GM21447 (cell line): Measurements from ENCODE around the gene ATF2.
"Not testable (repeated sequence)": the region's sequence is repeated elsewhere in the genome, so short reads cannot be mapped to it uniquely, and the experiment has no call there.

Source experiments
- ATAC-seq: cut with Tn5 transposase; IDR thresholded peaks from one replicate; pipeline ENCODE4 v1.9.1; 2021; ENCODE audit not compliant: unreplicated experiment

Gene ATF2

DNA sequence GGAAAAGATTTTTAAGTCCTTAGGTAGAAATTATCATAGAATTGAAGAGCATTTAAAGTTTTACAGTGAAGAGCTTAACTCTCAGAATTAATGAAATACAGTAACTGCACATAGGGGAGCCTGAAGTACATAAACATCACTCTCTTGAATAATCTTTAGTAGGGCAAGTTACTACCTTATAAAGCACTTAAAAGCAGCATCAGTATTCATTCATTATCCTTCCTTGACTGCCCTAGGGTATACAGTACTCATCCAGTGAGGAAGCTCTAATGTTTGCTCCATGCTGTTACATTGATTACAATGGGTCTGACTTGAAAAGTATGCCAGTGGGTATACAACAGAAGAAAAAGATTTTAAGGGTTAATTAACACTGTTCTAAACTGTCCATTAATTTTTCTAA, 66.5 kb downstream of the ATF2 start:
- ATAC-seq: no peak

DNA sequence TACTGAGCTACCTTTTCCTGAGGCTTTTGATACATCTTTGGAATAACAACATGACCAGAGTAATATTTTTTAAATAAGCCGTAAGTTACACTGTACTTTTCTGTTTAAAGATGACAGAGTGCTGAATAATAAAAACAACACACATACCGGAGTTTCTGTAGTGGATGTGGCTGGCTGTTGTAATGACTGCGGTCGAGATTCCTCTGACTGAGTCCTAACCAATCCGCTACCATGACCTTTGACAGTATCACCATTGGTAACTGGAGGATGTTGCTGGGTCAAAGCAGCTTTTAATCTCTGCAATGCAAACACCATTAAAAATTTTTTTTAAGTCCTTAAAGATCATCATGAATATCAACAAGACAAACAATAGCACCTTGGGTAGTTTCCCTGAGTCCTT, 70.7 kb downstream of the ATF2 start:
- ATAC-seq: no peak

DNA sequence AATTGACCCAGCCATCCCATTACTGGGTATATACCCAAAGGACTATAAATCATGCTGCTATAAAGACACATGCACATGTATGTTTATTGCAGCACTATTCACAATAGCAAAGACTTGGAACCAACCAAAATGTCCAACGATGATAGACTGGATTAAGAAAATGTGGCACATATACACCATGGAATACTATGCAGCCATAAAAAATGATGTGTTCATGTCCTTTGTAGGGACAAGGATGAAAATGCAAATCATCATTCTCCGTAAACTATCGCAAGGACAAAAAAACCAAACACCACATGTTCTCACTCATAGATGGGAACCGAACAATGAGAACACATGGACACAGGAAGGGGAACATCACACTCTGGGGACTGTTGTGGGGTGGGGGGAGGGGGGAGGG, 83.9 kb downstream of the ATF2 start:
- ATAC-seq: not testable (repeated sequence)

DNA sequence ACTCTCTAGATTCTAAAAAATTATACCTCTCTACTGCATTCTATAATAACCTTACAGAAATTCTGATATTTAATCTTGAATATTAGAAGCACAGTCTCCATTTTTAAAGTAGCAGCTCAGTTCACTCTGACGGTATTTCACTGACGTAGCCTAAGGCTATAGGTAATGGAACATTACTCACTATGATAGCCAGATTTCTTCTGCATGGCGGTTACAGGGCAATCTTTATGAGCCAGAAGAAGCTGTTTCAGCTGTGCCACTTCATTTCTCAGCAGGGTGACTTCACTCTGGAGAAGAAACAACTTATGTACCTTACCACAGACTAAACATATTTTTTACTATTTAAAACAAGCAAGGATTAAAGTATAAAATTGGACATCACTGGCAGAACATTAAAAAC, 87.5 kb downstream of the ATF2 start:
- ATAC-seq: no peak

DNA sequence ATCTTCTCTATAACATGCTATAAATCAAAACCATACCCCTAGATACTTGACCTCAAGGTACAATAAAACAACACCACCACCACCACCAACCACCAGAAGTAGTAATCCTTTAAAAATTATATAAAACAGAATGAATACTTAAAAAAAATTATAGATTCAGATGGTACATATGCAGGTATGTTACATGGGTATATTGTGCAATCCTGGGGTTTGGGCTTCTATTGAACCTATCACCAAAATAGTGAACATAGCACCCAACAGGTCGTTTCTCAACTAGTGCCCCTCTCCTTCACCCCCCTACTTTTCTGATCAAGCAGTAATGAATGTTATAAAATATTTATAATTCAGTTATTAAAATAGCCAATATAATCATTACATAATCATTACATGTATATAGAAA, 91.7 kb downstream of the ATF2 start:
- ATAC-seq: no peak

DNA sequence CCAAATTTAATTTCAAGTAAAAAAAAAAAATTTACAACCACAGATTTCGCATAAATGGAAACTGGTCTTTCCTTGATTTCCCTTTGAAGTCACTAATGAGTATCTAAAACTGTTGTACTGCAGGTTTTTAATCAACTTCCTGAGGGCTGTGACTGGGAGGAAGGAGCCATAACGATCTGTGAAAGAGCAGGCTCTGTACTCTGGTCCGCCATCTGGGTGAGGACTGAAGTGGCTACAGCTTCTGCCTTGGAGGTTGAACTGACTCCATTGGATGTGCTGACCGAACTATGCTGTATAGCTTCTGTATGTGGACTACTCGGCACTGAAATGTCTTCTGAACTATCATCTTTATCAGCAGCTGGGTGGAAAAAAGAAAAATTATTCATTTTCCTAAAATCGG, 93.5 kb downstream of the ATF2 start:
- no peak for ATAC-seq

DNA sequence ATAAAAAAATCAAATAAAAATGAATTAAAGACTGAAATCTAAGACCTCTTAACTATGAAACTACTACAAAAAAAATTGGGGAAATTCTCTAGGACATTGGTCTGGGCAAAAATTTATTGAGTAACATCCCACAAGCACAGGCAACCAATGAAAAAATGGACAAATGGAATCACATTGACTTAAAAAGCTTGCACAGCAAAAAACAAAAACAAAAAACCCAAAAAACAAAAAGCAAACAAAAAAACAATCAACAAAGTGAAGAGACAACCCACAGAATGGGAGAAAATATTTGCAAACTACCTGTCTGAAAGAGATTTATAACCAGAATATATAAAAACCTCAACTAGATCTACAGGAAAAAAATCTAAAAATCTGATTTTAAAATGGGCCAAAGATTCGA, 99.5 kb downstream of the ATF2 start:
- no peak for ATAC-seq

DNA sequence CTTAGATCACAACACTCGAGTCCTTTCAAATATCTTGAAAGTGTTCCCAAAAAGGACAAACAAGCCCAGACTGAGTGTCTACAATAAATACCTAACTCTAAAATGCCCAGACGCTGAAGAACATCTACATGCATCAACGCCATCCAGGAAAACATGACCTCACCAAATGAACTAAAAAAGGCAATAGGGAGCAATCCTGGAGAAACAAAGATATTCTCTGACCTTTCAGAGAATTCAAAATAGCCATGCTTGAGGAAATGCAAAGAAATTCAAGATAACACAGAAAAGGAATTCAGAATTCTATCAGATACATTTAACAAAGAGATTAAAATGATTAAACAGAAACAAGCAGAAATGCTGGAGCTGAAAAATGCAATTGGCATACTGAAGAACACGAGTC, 101.6 kb downstream of the ATF2 start:
- no peak for ATAC-seq

DNA sequence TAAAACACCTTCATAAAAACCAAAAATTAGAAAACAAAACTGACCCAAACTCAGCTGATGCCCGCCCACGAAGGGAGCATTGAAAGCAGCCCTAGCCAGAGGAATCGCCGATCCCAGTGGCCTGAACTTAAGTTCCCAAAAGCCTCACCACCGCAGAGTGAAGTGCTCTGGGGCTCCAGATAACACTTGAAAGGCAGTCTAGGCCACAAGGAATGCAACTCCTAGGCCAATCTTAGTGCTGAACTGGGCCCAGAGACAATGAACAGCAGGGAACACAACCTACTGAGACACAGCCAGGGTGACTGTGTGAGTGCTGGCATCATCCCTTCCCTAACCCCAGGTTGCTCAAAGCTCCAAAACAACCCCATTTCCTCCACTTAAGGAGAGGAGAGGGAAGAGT, 103.2 kb downstream of the ATF2 start:
- no peak for ATAC-seq

DNA sequence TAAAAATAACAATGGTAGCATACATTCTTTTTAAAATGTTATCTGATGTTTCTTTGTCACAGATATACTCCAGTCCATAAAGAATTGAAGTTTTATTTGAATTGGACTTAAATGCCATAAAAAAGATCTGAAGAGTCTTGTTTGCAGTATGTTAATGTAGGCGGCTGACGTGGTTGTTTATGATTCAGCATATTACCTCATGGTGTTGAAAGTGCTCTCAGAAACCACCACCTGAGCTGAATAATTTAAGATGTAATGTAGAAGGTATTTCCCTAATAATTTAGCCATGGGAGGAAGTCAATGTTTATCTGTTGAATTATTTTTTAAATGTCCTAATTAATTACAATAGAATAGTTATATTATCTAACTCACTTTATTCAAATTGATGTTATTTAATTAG, 104.3 kb downstream of the ATF2 start:
- no peak for ATAC-seq

DNA sequence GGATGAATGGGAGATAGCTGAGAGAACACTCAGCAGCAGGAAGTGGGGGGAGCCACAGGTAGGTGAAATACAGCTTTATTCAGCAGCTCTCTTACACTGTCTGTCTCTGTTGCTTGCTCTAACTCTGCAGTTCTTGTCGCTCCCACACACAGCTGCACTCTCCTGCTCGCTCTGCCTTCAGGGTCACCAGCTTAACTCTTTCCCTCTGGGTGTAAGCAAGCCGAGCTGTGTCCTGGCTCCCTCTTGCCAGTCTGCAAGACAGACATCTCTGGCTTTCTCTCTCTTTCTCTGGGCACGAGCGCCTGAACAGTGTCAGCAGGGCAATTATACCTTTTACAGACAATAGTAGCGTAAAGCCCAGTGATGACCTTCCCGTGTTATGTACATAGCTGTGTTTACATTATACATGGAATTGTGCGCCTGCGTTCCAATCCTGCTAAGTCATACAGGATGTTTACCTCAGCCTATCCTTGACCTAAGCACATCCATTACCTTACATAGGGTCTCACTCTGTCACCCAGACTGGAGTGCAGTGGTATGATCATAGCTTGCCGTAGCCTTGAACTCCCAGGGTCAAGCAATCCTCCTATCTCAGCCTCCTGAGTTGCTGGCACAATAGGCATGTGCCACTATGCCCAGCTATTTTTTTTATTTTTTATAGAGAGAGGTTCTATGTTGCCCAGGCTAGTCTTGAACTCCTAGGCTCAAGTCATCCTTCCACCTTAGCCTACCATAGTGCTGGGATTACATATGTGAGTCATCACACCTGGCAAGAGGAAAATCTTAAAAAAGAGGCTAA, 105.0 kb downstream of the ATF2 start:
- no peak for ATAC-seq

DNA sequence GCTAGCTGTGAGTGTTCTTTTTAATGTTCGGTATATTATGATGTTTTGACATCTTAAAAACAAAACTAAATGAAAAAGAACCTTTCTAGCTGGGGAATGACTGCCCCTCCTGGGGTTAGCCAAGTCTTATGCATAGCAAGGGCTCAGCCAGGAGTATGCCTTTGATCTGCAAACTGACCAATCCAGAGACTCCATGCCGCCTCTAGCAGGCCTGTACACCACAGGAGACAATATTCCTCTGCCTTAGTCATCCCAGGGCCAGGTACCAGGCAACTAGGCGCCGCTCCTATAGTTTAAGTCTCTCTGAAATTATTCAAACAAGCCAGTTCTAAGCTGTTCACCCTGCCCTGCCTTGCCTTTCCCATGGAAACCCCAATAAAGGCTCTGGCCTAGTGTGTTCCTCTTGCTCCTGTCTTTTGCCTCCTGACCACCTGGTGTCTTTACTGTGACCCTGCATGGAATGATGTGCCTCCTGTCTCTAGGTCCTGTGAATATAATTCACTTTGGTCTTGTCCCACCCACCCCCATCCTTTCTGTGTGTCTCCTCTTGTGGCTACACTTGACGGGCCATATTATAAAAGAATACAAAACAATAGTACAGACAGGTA, 110.8 kb downstream of the ATF2 start:
- no peak for ATAC-seq

DNA sequence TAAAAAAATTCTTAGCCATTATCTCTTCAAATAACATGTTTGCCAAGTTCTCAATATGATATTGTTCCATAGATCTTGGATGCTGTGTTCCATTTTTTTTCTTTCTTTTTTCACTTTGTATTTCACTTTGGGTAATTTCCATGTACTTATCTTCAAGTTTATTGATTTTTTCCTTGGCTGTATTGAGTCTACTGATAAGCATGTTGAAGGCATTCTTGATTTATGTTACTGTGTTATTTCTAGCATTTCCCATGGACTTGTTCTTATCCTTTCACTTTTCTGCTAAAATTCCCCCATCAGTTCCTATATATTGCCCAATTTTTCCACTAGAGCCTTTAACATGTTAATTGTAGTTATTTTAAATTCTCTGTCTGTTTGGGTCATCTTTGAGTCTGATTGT, 112.0 kb downstream of the ATF2 start:
- no peak for ATAC-seq

DNA sequence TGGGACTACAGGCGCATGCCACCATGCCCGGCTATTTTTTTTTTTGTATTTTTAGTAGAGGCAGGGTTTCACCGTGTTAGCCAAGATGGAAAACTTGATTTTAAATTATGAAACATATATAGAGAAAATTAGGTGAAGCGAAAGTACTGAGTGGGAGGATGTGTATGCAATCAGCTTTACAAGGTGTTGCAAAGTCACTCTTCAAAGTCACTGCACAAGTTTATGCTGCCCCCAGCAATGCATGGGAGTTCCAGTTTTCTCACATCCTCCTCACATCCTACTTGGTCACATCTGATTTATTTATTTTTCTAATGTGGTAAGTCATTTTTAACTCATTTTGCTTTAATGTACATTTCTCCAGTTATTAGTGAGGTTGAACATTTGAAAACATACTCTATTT, 113.7 kb downstream of the ATF2 start:
- ATAC-seq: no peak

DNA sequence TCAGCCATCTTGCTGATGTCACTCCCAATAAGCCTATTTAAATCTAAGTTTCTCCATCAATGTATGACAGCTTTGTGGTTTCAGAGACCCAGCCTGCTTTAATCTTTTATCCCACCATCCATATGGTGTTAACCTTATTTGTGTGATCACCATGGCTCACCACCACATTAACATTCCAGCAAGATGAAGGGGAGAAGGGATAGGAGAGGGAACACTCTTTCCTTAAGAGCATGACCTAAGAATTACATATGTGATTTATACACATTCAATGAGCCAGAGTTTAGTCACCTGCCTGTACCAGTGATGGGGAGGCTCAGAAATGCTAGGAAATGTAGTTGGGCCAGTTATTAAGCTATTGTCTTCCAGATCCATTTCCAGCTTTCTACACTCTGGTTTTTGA, 118.3 kb downstream of the ATF2 start:
- no peak for ATAC-seq

DNA sequence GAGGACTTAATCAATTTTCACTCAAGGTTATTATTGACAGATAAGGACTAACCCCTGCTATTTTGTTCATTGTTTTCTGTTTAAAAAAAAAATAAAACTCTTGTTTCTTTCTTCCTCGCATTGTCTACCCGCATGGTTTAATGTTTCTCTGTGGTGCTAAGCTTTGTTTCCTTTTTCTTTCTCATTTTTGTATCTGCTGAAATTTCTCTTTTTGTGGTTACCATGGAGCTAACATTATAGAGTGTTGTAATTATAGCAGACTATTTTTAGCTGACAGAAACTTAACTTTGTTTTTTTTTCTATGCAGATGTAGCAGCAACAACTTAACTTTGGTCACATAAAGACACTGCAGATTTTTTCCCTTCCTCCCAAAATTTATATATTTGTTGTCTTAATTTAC, 119.7 kb downstream of the ATF2 start:
- ATAC-seq: no peak

DNA sequence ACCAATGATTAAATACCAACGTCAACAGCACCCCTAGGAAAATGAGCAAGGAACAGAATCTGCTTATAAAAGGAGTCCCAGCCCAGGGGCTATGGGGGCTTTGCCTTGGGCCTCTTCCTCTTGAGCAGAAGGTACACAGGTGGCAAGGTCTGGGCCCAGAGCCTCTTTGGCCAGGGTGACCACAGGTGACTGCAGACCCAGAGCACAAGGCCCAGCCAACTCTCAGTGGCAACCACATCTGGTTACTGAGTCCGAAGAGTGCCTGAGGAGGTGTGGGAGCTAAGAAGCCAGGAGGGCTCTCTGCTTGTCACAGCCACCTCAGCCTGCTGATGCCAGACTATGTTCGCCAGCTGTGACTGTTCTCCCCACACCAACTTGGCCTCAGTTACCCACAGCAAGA, 128.5 kb downstream of the ATF2 start:
- no peak for ATAC-seq

DNA sequence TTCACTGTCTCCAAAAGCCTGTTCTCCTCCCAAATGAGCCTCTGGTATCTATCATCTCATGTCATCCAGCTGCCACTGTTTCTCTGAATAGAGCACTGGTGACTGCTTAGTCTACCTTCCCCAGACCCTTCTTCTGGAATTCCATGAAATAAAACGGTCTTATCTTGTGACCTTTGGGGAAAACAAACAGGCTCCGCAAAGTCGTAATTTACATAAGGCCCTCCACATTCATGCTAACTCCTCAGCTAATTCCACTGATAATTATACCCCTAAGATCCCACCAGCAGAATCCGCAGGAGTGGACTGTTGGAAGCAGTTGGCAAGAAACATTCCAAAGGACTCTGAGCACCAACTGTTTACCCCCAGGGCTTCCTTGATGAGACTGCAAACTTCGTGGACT, 129.0 kb downstream of the ATF2 start:
- no peak for ATAC-seq

DNA sequence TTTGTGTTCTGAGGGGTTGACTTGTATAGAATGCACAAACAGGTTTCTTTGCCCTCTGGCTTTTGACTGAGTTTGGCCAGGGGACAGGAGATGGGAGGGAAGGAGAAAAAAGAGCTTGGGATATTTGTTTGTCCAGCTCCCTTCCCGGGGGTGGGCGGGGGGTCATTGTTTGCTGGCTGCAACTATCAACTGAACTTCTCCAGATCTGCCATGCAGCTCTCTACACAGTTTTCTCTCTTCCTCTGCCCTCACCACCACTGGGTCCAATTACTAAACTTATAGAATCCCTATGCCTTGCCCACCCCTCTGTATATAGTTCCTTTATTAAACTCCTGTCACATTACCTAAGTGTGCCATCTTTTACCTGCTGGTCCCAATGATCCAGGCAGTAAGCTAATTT, 130.1 kb downstream of the ATF2 start:
- no peak for ATAC-seq

DNA sequence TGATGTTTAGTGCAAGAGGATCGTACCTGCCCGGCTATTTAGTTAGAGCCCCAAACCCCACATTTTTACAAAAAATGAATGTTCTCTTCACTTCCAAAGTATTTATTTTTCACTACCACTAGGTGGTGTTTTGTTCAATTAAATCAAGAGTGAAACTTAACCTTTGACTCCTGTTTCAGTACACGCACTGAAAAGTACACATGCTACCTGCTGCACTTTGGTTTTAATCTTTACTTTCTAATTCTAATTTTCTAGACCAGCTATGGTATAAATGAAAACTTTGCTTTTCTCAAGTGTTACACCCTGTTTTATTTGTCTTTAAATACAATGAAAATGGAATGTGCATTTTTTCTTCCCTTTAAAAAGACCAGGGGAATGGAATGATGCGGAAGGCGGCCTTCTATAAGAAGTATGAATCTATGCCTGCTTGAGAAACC, 131.4 kb downstream of the ATF2 start:
- peak; percentile 60 for ATAC-seq

DNA sequence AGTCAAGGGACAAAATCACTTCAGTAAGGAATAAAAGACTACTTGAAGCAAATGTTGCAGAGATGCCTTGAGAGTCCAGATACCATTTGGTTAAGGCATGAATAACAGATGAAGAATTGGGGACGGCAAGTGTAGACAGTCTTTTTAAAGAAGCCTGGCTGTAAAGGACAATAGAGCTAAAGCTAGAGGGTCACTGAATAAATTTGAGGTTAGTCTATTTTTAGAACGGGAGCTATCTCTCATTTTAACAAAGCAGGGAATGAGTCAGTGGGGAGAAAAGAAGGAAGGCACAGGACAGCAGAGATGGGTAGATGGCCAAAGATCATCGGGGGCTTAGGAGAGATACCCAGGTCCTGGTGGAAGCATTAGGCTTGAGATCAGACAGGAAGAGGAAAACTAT, 132.2 kb downstream of the ATF2 start:
- ATAC-seq: no peak

DNA sequence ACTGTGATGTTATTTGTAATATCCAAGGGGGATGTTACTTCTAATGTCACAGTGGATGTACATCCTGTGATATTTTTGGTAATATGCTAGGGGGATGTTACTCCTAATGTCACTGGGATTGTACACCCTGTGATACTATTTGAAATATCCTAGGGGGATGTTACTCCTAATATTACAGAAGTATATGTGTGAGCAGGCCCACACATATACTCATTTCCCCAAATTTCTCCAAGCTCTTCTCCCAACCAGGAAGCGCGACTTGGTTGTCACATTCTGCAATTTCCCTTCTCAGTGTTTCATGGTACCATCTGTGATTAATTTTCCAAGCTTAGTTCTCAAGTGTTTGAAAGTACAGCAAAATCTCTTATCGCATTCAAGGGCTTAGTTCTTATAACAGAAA, 133.3 kb downstream of the ATF2 start:
- no peak for ATAC-seq
